Fibroblast of mammary gland (primary cell): ENCODE results near the gene SGCB.
"Not testable (repeated sequence)": the region's sequence is repeated elsewhere in the genome, so short reads cannot be mapped to it uniquely, and the experiment has no call there.

Experiments used
- DNase-seq: peaks from one replicate; pipeline ENCODE4 v3.0.0-alpha.2; 2010; ENCODE audit warnings: low read depth
- H3K4me3 ChIP-seq: 2 replicates; pipeline ENCODE4 v1.5.1; 2011; ENCODE audit warnings: low read depth, mild to moderate bottlenecking, low read length, moderate library complexity; ENCODE audit not compliant: control insufficient read depth
- TF ChIP-seq, protein P1 (sequence below): conservative IDR thresholded peaks from 2 replicates; pipeline ENCODE4 v1.5.1; 2011; ENCODE audit warnings: low read depth, low read length, inconsistent platforms; ENCODE audit not compliant: control insufficient read depth, insufficient read depth

Gene SGCB, protein sequence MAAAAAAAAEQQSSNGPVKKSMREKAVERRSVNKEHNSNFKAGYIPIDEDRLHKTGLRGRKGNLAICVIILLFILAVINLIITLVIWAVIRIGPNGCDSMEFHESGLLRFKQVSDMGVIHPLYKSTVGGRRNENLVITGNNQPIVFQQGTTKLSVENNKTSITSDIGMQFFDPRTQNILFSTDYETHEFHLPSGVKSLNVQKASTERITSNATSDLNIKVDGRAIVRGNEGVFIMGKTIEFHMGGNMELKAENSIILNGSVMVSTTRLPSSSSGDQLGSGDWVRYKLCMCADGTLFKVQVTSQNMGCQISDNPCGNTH

DNA sequence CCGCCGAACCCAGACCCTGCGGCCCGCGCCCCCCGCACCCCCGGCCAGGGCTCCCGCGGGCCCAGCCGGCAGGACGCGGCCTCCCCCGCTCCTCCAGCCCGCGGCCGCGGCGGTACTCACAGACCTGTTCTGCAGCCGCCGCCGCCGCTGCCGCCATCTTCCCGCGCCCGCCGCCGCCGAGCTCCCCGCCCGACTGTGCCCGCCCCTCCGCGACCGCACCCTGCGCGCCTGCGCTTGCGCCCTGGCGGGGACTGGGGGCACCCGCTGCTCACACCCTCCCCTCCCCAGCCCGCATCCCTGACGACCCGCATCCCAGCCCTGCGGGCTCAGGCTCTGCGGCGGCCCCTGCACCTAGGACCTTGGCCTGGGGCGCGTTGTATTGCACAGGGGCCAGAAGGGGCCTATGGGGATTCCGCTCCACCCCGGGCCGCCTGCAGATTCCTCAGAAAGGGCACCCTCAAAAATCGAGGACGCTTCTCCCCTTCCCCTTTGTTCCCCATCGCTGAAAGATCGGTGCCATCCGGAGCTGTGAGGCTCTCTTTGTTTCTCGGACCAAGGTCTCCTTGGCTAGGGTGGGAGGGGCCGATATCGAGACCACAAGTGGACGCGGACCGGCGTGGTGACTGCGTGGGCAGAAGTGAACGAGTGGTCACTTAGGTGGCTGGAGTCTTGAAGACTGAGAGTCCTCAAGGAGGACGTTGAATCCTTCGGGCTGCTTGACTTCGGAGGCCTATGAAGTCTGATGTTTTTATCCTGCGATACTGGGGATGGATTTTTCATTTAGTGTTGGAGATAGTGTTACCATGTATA is at the start of gene SGCB:
Gene SGCB, minus strand, starts transcription at position 197 of the 810 bp plus-strand sequence. Its CDS starts 40 bp downstream, at position 157.
- TF ChIP-seq, protein P1, sequence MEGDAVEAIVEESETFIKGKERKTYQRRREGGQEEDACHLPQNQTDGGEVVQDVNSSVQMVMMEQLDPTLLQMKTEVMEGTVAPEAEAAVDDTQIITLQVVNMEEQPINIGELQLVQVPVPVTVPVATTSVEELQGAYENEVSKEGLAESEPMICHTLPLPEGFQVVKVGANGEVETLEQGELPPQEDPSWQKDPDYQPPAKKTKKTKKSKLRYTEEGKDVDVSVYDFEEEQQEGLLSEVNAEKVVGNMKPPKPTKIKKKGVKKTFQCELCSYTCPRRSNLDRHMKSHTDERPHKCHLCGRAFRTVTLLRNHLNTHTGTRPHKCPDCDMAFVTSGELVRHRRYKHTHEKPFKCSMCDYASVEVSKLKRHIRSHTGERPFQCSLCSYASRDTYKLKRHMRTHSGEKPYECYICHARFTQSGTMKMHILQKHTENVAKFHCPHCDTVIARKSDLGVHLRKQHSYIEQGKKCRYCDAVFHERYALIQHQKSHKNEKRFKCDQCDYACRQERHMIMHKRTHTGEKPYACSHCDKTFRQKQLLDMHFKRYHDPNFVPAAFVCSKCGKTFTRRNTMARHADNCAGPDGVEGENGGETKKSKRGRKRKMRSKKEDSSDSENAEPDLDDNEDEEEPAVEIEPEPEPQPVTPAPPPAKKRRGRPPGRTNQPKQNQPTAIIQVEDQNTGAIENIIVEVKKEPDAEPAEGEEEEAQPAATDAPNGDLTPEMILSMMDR, result no peak
- DNase-seq, result peak; percentile 31
- peak within 1 kb of the TSS; percentile 78 for H3K4me3 ChIP-seq

GRCh38 chr4:52086425-52086824 is 48.3 kb upstream of the SGCB start:
- DNase-seq, H3K4me3 ChIP-seq: not testable (repeated sequence)

DNA sequence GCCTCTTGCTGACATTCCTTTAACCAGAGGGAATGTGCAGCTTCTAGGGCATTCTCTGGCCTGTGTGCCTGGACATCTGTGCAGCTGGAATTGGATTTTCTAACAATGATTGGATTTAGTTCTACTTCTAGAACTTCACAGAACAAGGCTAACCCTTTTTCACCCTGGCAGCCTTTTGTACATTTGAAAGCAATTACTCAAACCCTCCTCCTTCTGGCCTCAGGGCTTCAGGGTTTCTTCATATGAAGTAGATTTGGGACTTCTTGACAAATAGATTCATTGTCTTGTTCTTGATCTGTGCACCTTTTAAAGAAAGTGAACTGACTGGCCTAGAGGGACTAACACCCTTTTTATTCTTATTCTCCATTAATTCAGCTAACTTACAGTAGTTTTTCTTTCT is 43.1 kb upstream of the SGCB start:
- no peak overlapping the region for H3K4me3 ChIP-seq
- TF ChIP-seq, protein P1, result no peak
- no peak for DNase-seq

- TF ChIP-seq, protein P1, result no peak
- DNase-seq, result no peak
- no peak overlapping the region for H3K4me3 ChIP-seq
Measured at GRCh38 chr4:52079659-52080058, 41.6 kb upstream of the SGCB start.

- no peak overlapping the region for H3K4me3 ChIP-seq
- TF ChIP-seq, protein P1, result no peak
- no peak for DNase-seq
Measured at GRCh38 chr4:52076731-52077130, 38.6 kb upstream of the SGCB start.

DNA sequence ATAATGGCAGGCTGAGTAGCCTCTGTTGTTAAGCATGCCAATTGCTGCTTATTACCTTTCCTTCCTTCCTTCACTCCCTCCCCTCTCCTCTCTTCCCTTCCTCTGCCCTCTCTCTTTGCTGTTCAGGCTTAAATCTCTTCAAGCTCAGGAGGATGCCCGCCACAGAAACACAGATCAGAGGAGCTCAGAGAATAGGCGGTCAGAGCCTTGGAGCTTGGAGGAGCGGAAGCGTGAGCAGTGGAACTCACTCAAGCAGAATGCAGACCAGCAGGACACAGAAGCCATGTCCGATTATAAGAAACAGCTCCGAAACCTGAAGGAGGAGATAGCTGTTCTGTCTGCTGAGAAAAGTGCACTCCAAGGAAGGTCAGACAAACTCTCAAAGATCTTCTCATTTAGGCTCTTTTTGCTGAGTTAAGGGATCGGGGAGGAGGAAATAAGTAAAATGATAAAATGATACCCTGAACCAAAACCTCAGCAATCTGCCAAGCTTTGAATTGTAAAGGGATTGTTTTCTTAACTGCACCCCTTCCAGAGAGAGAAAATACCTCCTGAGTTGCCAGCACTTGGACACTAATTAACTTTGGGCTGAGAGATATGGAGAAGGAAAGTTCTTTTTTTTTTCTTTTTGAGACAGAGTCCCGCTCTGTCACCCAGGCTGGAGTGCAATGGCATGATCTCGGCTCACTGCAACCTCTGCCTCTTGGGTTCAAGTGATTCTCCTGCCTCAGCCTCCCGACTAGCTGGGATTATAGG is 33.9 kb upstream of the SGCB start:
- TF ChIP-seq, protein P1, result no peak
- DNase-seq, result no peak
- no peak overlapping the region for H3K4me3 ChIP-seq
